Loucy (cell line): Measurements from ENCODE around the gene C9orf57.

Source experiments
- H2AFZ ChIP-seq: fragments of 200-600 bp; sonication (generic); 2 replicates; pipeline ENCODE4 v1.6.0; 2016; ENCODE audit warnings: antibody characterized with exemption, mild to moderate bottlenecking, low read length, moderate library complexity
- H3F3A ChIP-seq: fragments of 200-600 bp; 2 replicates; pipeline ENCODE4 v1.6.0; 2016; ENCODE audit warnings: antibody characterized with exemption, low read depth, mild to moderate bottlenecking
- H3K27me3 ChIP-seq: fragments of 200-600 bp; sonication (generic); 2 replicates; pipeline ENCODE4 v1.6.1; 2014; ENCODE audit warnings: low read length, mild to moderate bottlenecking; ENCODE audit not compliant: insufficient read depth, poor library complexity, severe bottlenecking
- H3K36me3 ChIP-seq: fragments of 200-600 bp; sonication (generic); 2 replicates; pipeline ENCODE4 v1.6.1; 2016; ENCODE audit warnings: low read length; ENCODE audit not compliant: insufficient read depth
- H3K4me1 ChIP-seq: fragments of 200-600 bp; sonication (generic); 2 replicates; pipeline ENCODE4 v1.5.1; 2014; ENCODE audit warnings: low read length, mild to moderate bottlenecking; ENCODE audit not compliant: insufficient read depth, poor library complexity, severe bottlenecking
- H3K4me2 ChIP-seq: fragments of 200-600 bp; sonication (generic); 2 replicates; pipeline ENCODE4 v1.6.0; 2014; ENCODE audit warnings: antibody characterized with exemption, low read length, low read depth, mild to moderate bottlenecking; ENCODE audit not compliant: poor library complexity, severe bottlenecking
- H3K4me3 ChIP-seq: fragments of 200-600 bp; sonication (generic); 2 replicates; pipeline ENCODE4 v1.5.1; 2014; ENCODE audit warnings: low read length, mild to moderate bottlenecking, mixed read lengths; ENCODE audit not compliant: poor library complexity, severe bottlenecking
- H3K79me2 ChIP-seq: fragments of 200-600 bp; sonication (generic); 2 replicates; pipeline ENCODE4 v1.6.1; 2014; ENCODE audit warnings: low read length; ENCODE audit not compliant: insufficient read depth
- H3K9ac ChIP-seq: fragments of 200-600 bp; sonication (generic); 2 replicates; pipeline ENCODE4 v1.6.0; 2014; ENCODE audit warnings: mild to moderate bottlenecking, low read depth, low read length, moderate library complexity; ENCODE audit not compliant: poor library complexity, severe bottlenecking
- H3K9me2 ChIP-seq: fragments of 200-600 bp; sonication (generic); replicated peaks from 2 replicates; pipeline ENCODE4 v1.6.1; 2016; ENCODE audit warnings: low read depth, low read length, mixed read lengths
- H3K9me3 ChIP-seq: fragments of 200-600 bp; sonication (generic); 2 replicates; pipeline ENCODE4 v1.6.1; 2014; ENCODE audit warnings: mild to moderate bottlenecking, antibody characterized with exemption, low read length, low read depth; ENCODE audit not compliant: insufficient read depth
- H4K20me1 ChIP-seq: fragments of 200-600 bp; sonication (generic); 2 replicates; pipeline ENCODE4 v1.6.0; 2014; ENCODE audit warnings: antibody characterized with exemption, low read length, mild to moderate bottlenecking; ENCODE audit not compliant: insufficient read depth, poor library complexity, severe bottlenecking
- CTCF ChIP-seq: fragments of 200-600 bp; sonication (generic); conservative IDR thresholded peaks from 2 replicates; pipeline ENCODE4 v1.5.1; 2014; ENCODE audit warnings: mild to moderate bottlenecking, antibody characterized with exemption, low read length
- EZH2phosphoT487 ChIP-seq: fragments of 200-600 bp; IDR thresholded peaks from 2 replicates; pipeline ENCODE4 v1.6.1; 2018; ENCODE audit warnings: antibody characterized with exemption, mild to moderate bottlenecking, moderate library complexity, borderline replicate concordance

Gene C9orf57

DNA sequence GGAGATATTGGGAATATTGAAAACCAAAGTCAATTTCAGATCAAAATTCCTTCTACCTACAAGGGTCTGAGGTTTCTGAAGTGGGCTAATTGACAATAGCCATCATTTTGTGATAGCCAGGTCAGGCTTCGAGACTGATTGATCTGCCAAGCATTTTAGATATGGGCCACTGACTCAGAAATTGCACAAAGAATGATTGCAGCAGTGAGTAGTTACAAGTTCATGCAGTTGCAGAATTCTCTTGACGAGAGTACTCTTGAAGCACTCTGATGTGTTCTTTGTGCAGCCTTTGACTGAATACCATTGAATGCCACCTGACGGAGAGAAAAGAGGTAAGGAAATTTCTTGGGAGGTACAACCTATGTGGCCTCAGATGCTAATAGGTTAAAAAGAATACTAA lies 8.3 kb downstream of the C9orf57 start:
- Histone ChIP-seq H3F3A (no peaks in the 10 kb centered on the region), H2AFZ (no peak overlapping the region), H4K20me1 (no peaks in the 10 kb centered on the region), H3K9ac (no peak overlapping the region), H3K27me3 (no peaks in the 10 kb centered on the region), H3K9me2 (0 out of 2 replicates have a peak, but pooled peaks cover 4% of the 10 kb centered on the region), H3K4me2 (no peak overlapping the region), H3K79me2 (no peaks in the 10 kb centered on the region), H3K4me1 (no peaks in the 10 kb centered on the region), H3K36me3 (no peaks in the 10 kb centered on the region), H3K4me3 (no peak overlapping the region), H3K9me3 (no peaks in the 10 kb centered on the region)
- TF ChIP-seq EZH2phosphoT487: no peak

DNA sequence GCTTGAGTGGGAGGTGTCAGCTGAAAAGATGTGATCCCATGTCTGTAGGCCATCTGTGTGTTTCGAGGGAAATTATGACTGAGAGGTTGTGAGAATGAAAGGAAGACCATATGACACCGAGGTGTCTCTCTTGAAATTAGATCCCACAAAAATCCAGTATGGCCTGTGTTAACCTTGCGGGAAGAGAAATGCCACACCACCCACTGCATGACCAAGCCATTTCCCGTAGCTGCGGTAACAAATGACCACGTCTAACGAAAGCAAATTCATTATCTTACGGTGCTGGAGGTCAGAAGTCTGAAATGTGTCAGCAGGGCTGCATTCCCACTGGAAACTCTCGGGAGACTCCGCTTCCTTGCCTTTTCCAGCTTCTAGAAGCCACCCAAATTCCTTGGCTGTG lies 11.6 kb downstream of the C9orf57 start:
- Histone ChIP-seq H3K4me2 (no peak overlapping the region), H2AFZ (no peak overlapping the region), H3K9me2 (0 out of 2 replicates have a peak, but pooled peaks cover 4% of the 10 kb centered on the region), H4K20me1 (no peaks in the 10 kb centered on the region), H3K9me3 (no peaks in the 10 kb centered on the region), H3K4me1 (no peaks in the 10 kb centered on the region), H3K4me3 (no peak overlapping the region), H3K36me3 (no peaks in the 10 kb centered on the region), H3K79me2 (no peaks in the 10 kb centered on the region), H3K27me3 (no peaks in the 10 kb centered on the region), H3K9ac (no peak overlapping the region), H3F3A (no peaks in the 10 kb centered on the region)
- TF ChIP-seq CTCF (no peak), EZH2phosphoT487 (no peak)

- no peaks in the 10 kb centered on the region for H3K79me2 ChIP-seq
- no peak overlapping the region for H3K4me2 ChIP-seq
- no peaks in the 10 kb centered on the region for H3K27me3 ChIP-seq
- no peaks in the 10 kb centered on the region for H3K9me2 ChIP-seq
- H3K4me3 ChIP-seq: no peak overlapping the region
- no peak overlapping the region for H3K9ac ChIP-seq
- no peaks in the 10 kb centered on the region for H3K9me3 ChIP-seq
- TF ChIP-seq EZH2phosphoT487 (no peak), CTCF (no peak)
- H3F3A ChIP-seq: no peaks in the 10 kb centered on the region
- H4K20me1 ChIP-seq: no peaks in the 10 kb centered on the region
- no peaks in the 10 kb centered on the region for H3K4me1 ChIP-seq
- H3K36me3 ChIP-seq: no peaks in the 10 kb centered on the region
- H2AFZ ChIP-seq: no peak overlapping the region
Measured at GRCh38 chr9:72046630-72047456, 13.6 kb downstream of the C9orf57 start.

- H3K79me2 ChIP-seq: no peaks in the 10 kb centered on the region
- H3K9me2 ChIP-seq: no peaks in the 10 kb centered on the region
- H3K9ac ChIP-seq: no peak overlapping the region
- no peak for TF ChIP-seq CTCF
- TF ChIP-seq EZH2phosphoT487: no peak
- no peaks in the 10 kb centered on the region for H3K9me3 ChIP-seq
- no peak overlapping the region for H3K4me3 ChIP-seq
- H3K36me3 ChIP-seq: no peaks in the 10 kb centered on the region
- no peak overlapping the region for H3K4me2 ChIP-seq
- no peaks in the 10 kb centered on the region for H3F3A ChIP-seq
- no peaks in the 10 kb centered on the region for H3K4me1 ChIP-seq
- no peaks in the 10 kb centered on the region for H3K27me3 ChIP-seq
- no peaks in the 10 kb centered on the region for H4K20me1 ChIP-seq
- H2AFZ ChIP-seq: no peak overlapping the region
Measured at GRCh38 chr9:72044095-72044494, 16.3 kb downstream of the C9orf57 start.
